HG02642 (cell line): ENCODE measurements around the gene KLK5.
"Not testable (repeated sequence)": the region's sequence is repeated elsewhere in the genome, so short reads cannot be mapped to it uniquely, and the experiment has no call there.

ENCODE experiments used
- ATAC-seq: cut with Tn5 transposase; IDR thresholded peaks from one replicate; pipeline ENCODE4 v1.9.1; 2021; ENCODE audit warnings: mild to moderate bottlenecking; ENCODE audit not compliant: unreplicated experiment, poor library complexity

The KLK5 gene

GRCh38 chr19:50896089-50896590 is 56.7 kb downstream of the KLK5 start:
- ATAC-seq = not testable (repeated sequence)

- no peak for ATAC-seq
Measured at GRCh38 chr19:50894478-50895356, 58.1 kb downstream of the KLK5 start.
